PFSK-1 (cell line): ENCODE data around the gene FZD8.

Experiments
- POLR2AphosphoS5 ChIP-seq: IDR thresholded peaks from 2 replicates; pipeline ENCODE4 v1.6.1; 2012; ENCODE audit warnings: low read depth, mild to moderate bottlenecking, control low read depth, low read length, moderate library complexity
- TF ChIP-seq, protein P1 (sequence below), 2 experiments: IDR thresholded peaks; 2 replicates each; pipeline versions ENCODE4 v1.6.1 to v1.8.0; 2011 to 2012; ENCODE audit warnings: low read depth in 2 of 2, low read length in 2 of 2, control low read depth in 1 of 2, inconsistent platforms in 1 of 2, mild to moderate bottlenecking in 1 of 2, moderate library complexity in 1 of 2; ENCODE audit not compliant: insufficient read depth in 1 of 2

DNA sequence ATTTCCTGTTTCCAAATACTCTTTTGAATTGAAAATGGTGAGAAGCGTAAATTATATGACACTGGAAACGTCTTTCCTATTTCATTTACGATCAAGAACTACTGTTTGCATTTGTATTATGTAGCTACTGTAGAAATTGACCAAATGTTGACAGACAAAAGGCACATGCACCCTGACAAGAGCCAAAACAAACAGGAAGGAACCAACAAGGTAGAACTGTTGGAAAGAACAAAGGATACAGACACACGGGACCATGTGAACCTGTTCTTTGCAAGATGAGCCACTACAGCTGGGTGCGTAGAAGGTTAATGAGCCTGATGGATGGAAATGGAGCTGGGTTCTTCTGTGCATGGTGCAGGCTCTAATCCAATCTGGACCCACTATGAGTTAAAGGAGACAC lies 48.4 kb upstream of the FZD8 start:
- no peak for TF ChIP-seq POLR2AphosphoS5
- TF ChIP-seq, protein P1, sequence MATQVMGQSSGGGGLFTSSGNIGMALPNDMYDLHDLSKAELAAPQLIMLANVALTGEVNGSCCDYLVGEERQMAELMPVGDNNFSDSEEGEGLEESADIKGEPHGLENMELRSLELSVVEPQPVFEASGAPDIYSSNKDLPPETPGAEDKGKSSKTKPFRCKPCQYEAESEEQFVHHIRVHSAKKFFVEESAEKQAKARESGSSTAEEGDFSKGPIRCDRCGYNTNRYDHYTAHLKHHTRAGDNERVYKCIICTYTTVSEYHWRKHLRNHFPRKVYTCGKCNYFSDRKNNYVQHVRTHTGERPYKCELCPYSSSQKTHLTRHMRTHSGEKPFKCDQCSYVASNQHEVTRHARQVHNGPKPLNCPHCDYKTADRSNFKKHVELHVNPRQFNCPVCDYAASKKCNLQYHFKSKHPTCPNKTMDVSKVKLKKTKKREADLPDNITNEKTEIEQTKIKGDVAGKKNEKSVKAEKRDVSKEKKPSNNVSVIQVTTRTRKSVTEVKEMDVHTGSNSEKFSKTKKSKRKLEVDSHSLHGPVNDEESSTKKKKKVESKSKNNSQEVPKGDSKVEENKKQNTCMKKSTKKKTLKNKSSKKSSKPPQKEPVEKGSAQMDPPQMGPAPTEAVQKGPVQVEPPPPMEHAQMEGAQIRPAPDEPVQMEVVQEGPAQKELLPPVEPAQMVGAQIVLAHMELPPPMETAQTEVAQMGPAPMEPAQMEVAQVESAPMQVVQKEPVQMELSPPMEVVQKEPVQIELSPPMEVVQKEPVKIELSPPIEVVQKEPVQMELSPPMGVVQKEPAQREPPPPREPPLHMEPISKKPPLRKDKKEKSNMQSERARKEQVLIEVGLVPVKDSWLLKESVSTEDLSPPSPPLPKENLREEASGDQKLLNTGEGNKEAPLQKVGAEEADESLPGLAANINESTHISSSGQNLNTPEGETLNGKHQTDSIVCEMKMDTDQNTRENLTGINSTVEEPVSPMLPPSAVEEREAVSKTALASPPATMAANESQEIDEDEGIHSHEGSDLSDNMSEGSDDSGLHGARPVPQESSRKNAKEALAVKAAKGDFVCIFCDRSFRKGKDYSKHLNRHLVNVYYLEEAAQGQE (IDR thresholded peaks at IDR 0.05; ENCODE audit: insufficient read depth in 1 of 2, low read depth in 2 of 2, low read length in 2 of 2), result no peak
